B cell (primary cell): ENCODE measurements around the gene PLEKHA7. TPM values are rescaled to one million over a fixed set of nuclear protein-coding genes. Genes with fewer than 3 reads are reported as not detected.

ENCODE experiments used
- ATAC-seq: fragments of 200-7000 bp; cut with Tn5 transposase; one replicate; pipeline ENCODE4 v1.10.0; 2021; ENCODE audit warnings: low read depth, mild to moderate bottlenecking, moderate number of reproducible peaks, moderate library complexity
- CTCF ChIA-PET: fragments of 350-600 bp; sonication (Branson Sonifier 250); formaldehyde crosslinking; loops from one replicate; lab custom pipeline; 2021; ENCODE audit warnings: antibody characterized with exemption, inconsistent platforms; lab: Charles Lee
- POLR2A ChIA-PET: fragments of 350-600 bp; sonication (Branson Sonifier 250); formaldehyde crosslinking; loops from one replicate; lab custom pipeline; 2021; ENCODE audit warnings: antibody characterized with exemption; lab: Charles Lee
- DNase-seq: peaks from one replicate; pipeline ENCODE4 v3.0.0; 2013
- H2AFZ ChIP-seq: 2 replicates; pipeline ENCODE4 v1.6.1; 2012; ENCODE audit warnings: mild to moderate bottlenecking, low read depth, low read length; ENCODE audit not compliant: insufficient read depth, poor library complexity, severe bottlenecking
- H3K27ac ChIP-seq, 2 donors: 1 replicate in 1 of 2; 2 replicates in 1 of 2; pipeline ENCODE4 v1.5.1; 2012 to 2013; ENCODE audit warnings: low read length in 2 of 2, mild to moderate bottlenecking in 2 of 2, moderate library complexity in 1 of 2
- H3K27me3 ChIP-seq, 4 experiments: fragments of 200-600 bp in 1 of 4; sonication (generic) in 1 of 4; replicated peaks in 1 of 4; 1 replicate in 2 of 4; 2 replicates in 2 of 4; pipeline versions ENCODE4 v1.6.1 to v1.7.0; 2013 to 2016; ENCODE audit warnings: low read length in 3 of 4, mild to moderate bottlenecking in 2 of 4, mixed read lengths in 1 of 4, moderate library complexity in 1 of 4; ENCODE audit not compliant: insufficient read depth in 4 of 4, control insufficient read depth in 3 of 4; ENCODE audit errors: control extremely low read depth in 1 of 4
- H3K36me3 ChIP-seq, 2 experiments: replicated peaks in 1 of 2; 1 replicate in 1 of 2; 2 replicates in 1 of 2; pipeline versions ENCODE4 v1.6.1 to v1.7.1; 2013; ENCODE audit warnings: low read length in 1 of 2; ENCODE audit not compliant: insufficient read depth in 2 of 2, control insufficient read depth in 1 of 2; ENCODE audit errors: control extremely low read depth in 1 of 2, extremely low read depth in 1 of 2
- H3K4me1 ChIP-seq, 2 donors: fragments of 200-600 bp in 1 of 2; sonication (generic) in 1 of 2; 1 replicate in 1 of 2; 2 replicates in 1 of 2; pipeline versions ENCODE4 v1.5.1 to v1.6.1; 2013 to 2017; ENCODE audit warnings: low read length in 2 of 2; ENCODE audit not compliant: control insufficient read depth in 2 of 2, insufficient read depth in 2 of 2
- H3K4me2 ChIP-seq: replicated peaks from 2 replicates; pipeline ENCODE3; 2012; ENCODE audit warnings: mild to moderate bottlenecking, low read depth, low read length; ENCODE audit not compliant: poor library complexity, severe bottlenecking
- H3K4me3 ChIP-seq, 5 experiments: fragments of 200-600 bp in 1 of 5; sonication (generic) in 1 of 5; 1 replicate in 3 of 5; 2 replicates in 2 of 5; pipeline versions ENCODE4 v1.5.1 to v1.7.0; 2011 to 2016; ENCODE audit warnings: low read length in 4 of 5, mild to moderate bottlenecking in 4 of 5, low read depth in 2 of 5, control low read depth in 1 of 5, moderate library complexity in 1 of 5; ENCODE audit not compliant: insufficient read depth in 1 of 5; ENCODE audit errors: control extremely low read depth in 1 of 5, extremely low read depth in 1 of 5
- H3K79me2 ChIP-seq: fragments of 200-600 bp; sonication (generic); one replicate; pipeline ENCODE4 v1.6.0; 2016; ENCODE audit warnings: low read length; ENCODE audit not compliant: control insufficient read depth, insufficient read depth
- H3K9ac ChIP-seq: fragments of 200-600 bp; sonication (generic); 2 replicates; pipeline ENCODE4 v1.6.1; 2017; ENCODE audit warnings: mild to moderate bottlenecking, low read length, moderate library complexity
- H3K9me3 ChIP-seq, 3 donors: one replicate each; pipeline versions ENCODE4 v1.6.1 to v1.7.1; 2013; ENCODE audit warnings: low read length in 2 of 3; ENCODE audit not compliant: control insufficient read depth in 2 of 3, insufficient read depth in 1 of 3; ENCODE audit errors: control extremely low read depth in 1 of 3
- H4K20me1 ChIP-seq: 2 replicates; pipeline ENCODE4 v1.6.0; 2012; ENCODE audit warnings: mild to moderate bottlenecking, low read length; ENCODE audit not compliant: insufficient read depth, control insufficient read depth, poor library complexity, severe bottlenecking
- H3K27ac Mint-ChIP-seq: one replicate; pipeline ENCODE4 v1.8.0; 2021; ENCODE audit warnings: mixed read lengths
- H3K27me3 Mint-ChIP-seq: one replicate; pipeline ENCODE4 v1.8.0; 2021; ENCODE audit warnings: mixed read lengths
- H3K4me1 Mint-ChIP-seq: one replicate; pipeline ENCODE4 v1.8.0; 2021; ENCODE audit warnings: mixed read lengths
- H3K4me3 Mint-ChIP-seq: one replicate; pipeline ENCODE4 v1.8.0; 2021; ENCODE audit warnings: mixed read lengths
- H3K9me3 Mint-ChIP-seq: one replicate; pipeline ENCODE4 v1.8.0; 2022; ENCODE audit warnings: mixed read lengths; ENCODE audit not compliant: insufficient read depth
- CTCF ChIP-seq: fragments of 200-600 bp; IDR thresholded peaks from one replicate; pipeline ENCODE4 v1.8.0; 2022; ENCODE audit warnings: antibody characterized with exemption, mild to moderate bottlenecking
- EZH2 ChIP-seq: IDR thresholded peaks from 2 replicates; pipeline ENCODE4 v1.6.1; 2012; ENCODE audit warnings: borderline replicate concordance, low read depth, mild to moderate bottlenecking, moderate library complexity, low read length; ENCODE audit not compliant: insufficient read depth, poor library complexity, severe bottlenecking
- WGBS: methylation state at CpG from one replicate; pipeline ENCODE4 v1.1.5; 2013; ENCODE audit warnings: missing lambda C conversion rate; ENCODE audit not compliant: insufficient coverage; 5-methylcytosine and 5-hydroxymethylcytosine counted together
- intact Hi-C: fragments of 100-400 bp; cut with micrococcal nuclease; formaldehyde crosslinking; loops from one replicate; pipeline ENCODE4 v1.10.0; 2022
- polyA plus RNA-seq: library from polyadenylated mRNA; depleted of rRNA; stranded (reverse); fragments of >200 nt; gene quantifications from 2 replicates; pipeline ENCODE4 v1.2.3, GENCODE V29; 2012
- total RNA-seq, 2 donors: library from RNA; stranded (reverse); fragments of 120-200 nt in 1 of 2; gene quantifications; 1 replicate in 1 of 2; 2 replicates in 1 of 2; pipeline versions ENCODE4 v1.2.3 to v1.2.4, GENCODE V29; 2013 to 2022

Gene PLEKHA7
- total and polyA plus RNA-seq, 2 donors (not counting 1 experiment from before 2014, with no cell fraction given), result 1.7 to 8.2 TPM

GRCh38 chr11:16839821-16840220 is 174.4 kb downstream of the PLEKHA7 start:
- Histone ChIP-seq H3K4me2 (no peak overlapping the region), H3K36me3 (no peaks in the 10 kb centered on the region), H3K9me3 (no peaks in the 10 kb centered on the region), H3K79me2 (no peaks in the 10 kb centered on the region), H2AFZ (no peak overlapping the region), H3K27ac (no peak overlapping the region), H3K4me3 (no peak overlapping the region), H3K9ac (no peak overlapping the region), H4K20me1 (no peaks in the 10 kb centered on the region), H3K4me1 (no peaks in the 10 kb centered on the region), H3K27me3 (no peaks in the 10 kb centered on the region)
- no peak for TF ChIP-seq CTCF
- H3K4me3 Mint-ChIP-seq, result no peak overlapping the region
- ChIA-PET CTCF (no interaction called here), POLR2A (no interaction called here)
- no peaks in the 10 kb centered on the region for H3K4me1 Mint-ChIP-seq
- H3K9me3 Mint-ChIP-seq, result no peaks in the 10 kb centered on the region
- H3K27me3 Mint-ChIP-seq, result no peaks in the 10 kb centered on the region
- no peak for ATAC-seq
- intact Hi-C loops, result no loop called here
- no peak overlapping the region for H3K27ac Mint-ChIP-seq
- no peak for DNase-seq
- no CpG with 5 or more reads among the region's 3 CpGs for WGBS

- TF ChIP-seq EZH2 (no peak), CTCF (no peak)
- Mint-ChIP-seq H3K27me3 (no peaks in the 10 kb centered on the region), H3K4me1 (no peaks in the 10 kb centered on the region), H3K9me3 (no peaks in the 10 kb centered on the region), H3K4me3 (no peak overlapping the region), H3K27ac (no peak overlapping the region)
- Histone ChIP-seq H3K36me3 (no peaks in the 10 kb centered on the region), H2AFZ (no peak overlapping the region), H3K9me3 (no peaks in the 10 kb centered on the region), H3K27ac (no peak overlapping the region), H3K79me2 (no peaks in the 10 kb centered on the region), H3K4me2 (no peak overlapping the region), H4K20me1 (no peaks in the 10 kb centered on the region), H3K4me3 (no peak overlapping the region), H3K9ac (no peak overlapping the region), H3K27me3 (no peaks in the 10 kb centered on the region), H3K4me1 (no peaks in the 10 kb centered on the region)
- ChIA-PET CTCF (no interaction called here), POLR2A (no interaction called here)
- intact Hi-C loops, result no loop called here
- no peak for DNase-seq
- ATAC-seq, result no peak
- WGBS, result 100% methylated on average over 1 of the region's 1 CpG
Observed at GRCh38 chr11:16834384-16834783, 179.8 kb downstream of the PLEKHA7 start.
